ENCODE measurements around the gene LMNA. TPM values are rescaled to one million over a fixed set of nuclear protein-coding genes. Genes with fewer than 3 reads are reported as not detected.

Gene LMNA
- total and polyA plus RNA-seq, 8 donors: 53.1 to 630 (median 244) TPM

- peak overlapping the region in 4 of 5 donors; percentile 70 to 80 (median 74) for H3K27ac ChIP-seq
- TF ChIP-seq POLR2A (IDR thresholded peaks at IDR 0.05): no peak
- no peak for TF ChIP-seq POLR2AphosphoS5 (IDR thresholded peaks at IDR 0.05)
- no peak for TF ChIP-seq CTCF (IDR thresholded peaks at IDR 0.05)
- TF ChIP-seq EP300 (IDR thresholded peaks at IDR 0.05): no peak
- no peaks in the 10 kb centered on the region for H3K27me3 ChIP-seq
- WGBS, 5 donors: 68 to 87% (median 81%) methylated on average over 3 of the region's 3 CpGs
- no peaks in the 10 kb centered on the region for H3K9me3 ChIP-seq
- intact Hi-C loops (cut with DNase I; ENCODE audit: low total_unique reads): loop anchor here (5.0 kb wide), 1 partner anchor 36 kb away; no protein-coding TSS in a partner anchor
- H3K4me3 ChIP-seq: no peak overlapping the region
- peaks cover 10 to 34% (median 21%) of the 10 kb centered on the region in 4 donors for H3K4me1 ChIP-seq
- H3K36me3 ChIP-seq: no peaks in the 10 kb centered on the region
- DNase-seq: no peak
These were observed 18.5 kb upstream of the LMNA start for GRCh38 chr1:156095906-156096508.

- H3K9me3 ChIP-seq: no peaks in the 10 kb centered on the region
These were observed 17.7 kb upstream of the LMNA start for GRCh38 chr1:156096640-156097391.

GRCh38 chr1:156097499-156098178 lies 16.9 kb upstream of the LMNA start:
- Histone ChIP-seq H3K4me3 (no peak overlapping the region), H3K36me3 (no peaks in the 10 kb centered on the region), H3K27ac (peak overlapping the region in 4 of 5 donors; percentile 70 to 80 (median 74)), H3K4me1 (peaks cover 12 to 50% (median 29%) of the 10 kb centered on the region in 4 donors), H3K27me3 (no peaks in the 10 kb centered on the region), H3K9me3 (no peaks in the 10 kb centered on the region)
- 83 to 90% (median 88%) methylated on average over 9 of the region's 9 CpGs for WGBS, 5 donors
- TF ChIP-seq CTCF (IDR thresholded peaks at IDR 0.05): no peak
- no peak for TF ChIP-seq POLR2AphosphoS5 (IDR thresholded peaks at IDR 0.05)
- TF ChIP-seq EP300 (IDR thresholded peaks at IDR 0.05): no peak
- TF ChIP-seq POLR2A (IDR thresholded peaks at IDR 0.05): no peak
- intact Hi-C loops (cut with DNase I; ENCODE audit: low total_unique reads): loop anchor here (5.0 kb wide), 1 partner anchor 35 kb away; no protein-coding TSS in a partner anchor
- no peak for DNase-seq

More at GRCh38 chr1:156096640-156097391, 17.7 kb upstream of the LMNA start:
- DNase-seq: peak; percentile 92 to 95
- Histone ChIP-seq H3K27ac (peak overlapping the region in 4 of 5 donors; percentile 70 to 80 (median 74)), H3K36me3 (no peaks in the 10 kb centered on the region), H3K4me1 (peaks cover 10 to 41% (median 22%) of the 10 kb centered on the region in 4 donors), H3K4me3 (no peak overlapping the region), H3K27me3 (no peaks in the 10 kb centered on the region)
- 19 to 30% (median 29%) methylated on average over 14 of the region's 14 CpGs for WGBS, 5 donors
- intact Hi-C loops (cut with DNase I; ENCODE audit: low total_unique reads): loop anchor here (5.0 kb wide), 1 partner anchor 35 kb away; no protein-coding TSS in a partner anchor
- TF ChIP-seq POLR2AphosphoS5 (IDR thresholded peaks at IDR 0.05): peak; percentile 38 to 82 (median 57)
- peak in 6 of 7 experiments; percentile 77 to 96 (median 91) for TF ChIP-seq CTCF (IDR thresholded peaks at IDR 0.05)
- TF ChIP-seq POLR2A (IDR thresholded peaks at IDR 0.05): no peak

- H3K27me3 ChIP-seq: no peaks in the 10 kb centered on the region
- H3K27ac ChIP-seq: no peak overlapping the region
- DNase-seq: no peak
- peaks cover 22 to 61% (median 41%) of the 10 kb centered on the region in 4 donors for H3K4me1 ChIP-seq
- H3K4me3 ChIP-seq: no peak overlapping the region
- TF ChIP-seq CTCF (IDR thresholded peaks at IDR 0.05) (no peak), POLR2A (IDR thresholded peaks at IDR 0.05) (no peak), EP300 (IDR thresholded peaks at IDR 0.05) (no peak), POLR2AphosphoS5 (IDR thresholded peaks at IDR 0.05) (no peak)
- 89 to 100% (median 98%) methylated on average over 2 of the region's 2 CpGs; no CpG with 5 or more reads in 1 of the 5 donors for WGBS, 5 donors
- no peaks in the 10 kb centered on the region for H3K36me3 ChIP-seq
- intact Hi-C loops (cut with DNase I; ENCODE audit: low total_unique reads): loop anchor here (5.0 kb wide), 1 partner anchor 34 kb away; no protein-coding TSS in a partner anchor
- H3K9me3 ChIP-seq: no peaks in the 10 kb centered on the region
These were observed 15.7 kb upstream of the LMNA start for GRCh38 chr1:156098784-156099183.

Measured in stomach (tissue), 9 donors.